Stimulated activated CD4-positive, alpha-beta T cell treated with anti-CD3 and anti-CD28 coated beads, Interleukin-1b, Interleukin-23, amount 100 ng/mL, for 4 hours (primary cell): ENCODE results near the gene ZSCAN9.

Source experiments
- DNase-seq, 2 donors: peaks; one replicate each; pipeline ENCODE4 v3.0.0-alpha.2; 2020; ENCODE audit warnings: low read depth in 2 of 2

ZSCAN9 gene

DNA sequence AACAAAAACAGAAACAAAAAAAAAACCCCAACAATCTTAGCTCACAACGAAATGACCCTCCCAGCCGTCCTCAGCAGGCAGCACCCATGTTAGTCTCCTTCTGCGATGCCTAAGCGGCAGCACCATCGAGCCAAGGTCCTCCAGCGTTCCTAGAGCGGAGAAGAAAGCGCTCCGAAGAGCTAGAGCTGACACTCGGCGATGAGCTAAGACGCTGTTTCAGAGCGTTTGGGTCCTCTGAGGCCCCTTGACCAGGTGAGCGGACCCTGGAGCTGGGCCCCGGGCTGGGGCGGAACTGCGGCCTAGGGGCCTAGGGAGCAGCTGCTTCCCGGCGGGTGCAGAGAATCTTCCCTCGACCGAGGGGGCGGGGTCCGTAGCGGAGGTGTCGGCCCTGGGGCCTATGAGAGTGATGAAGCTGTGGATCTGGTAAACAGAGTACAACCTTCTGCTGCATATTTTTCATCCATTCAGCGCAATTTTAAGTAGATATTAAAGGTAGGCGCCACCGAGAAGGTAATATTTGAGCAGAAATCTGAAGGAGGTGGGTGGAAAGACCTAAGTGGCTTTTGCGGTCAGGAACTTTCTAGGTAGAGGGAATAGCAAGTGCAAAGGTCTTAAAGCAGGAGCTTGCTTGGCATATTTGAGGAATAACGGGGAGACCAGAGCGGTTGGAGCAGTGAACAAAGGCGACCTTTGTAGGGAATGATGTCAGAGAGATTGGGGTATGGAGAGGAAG, 42.1 kb downstream of the ZSCAN9 start, which contains the start of gene ZSCAN26:
Gene ZSCAN26 (plus strand): TSS at position 182 of the 733 bp plus-strand sequence. CDS start 4,777 bp downstream, outside the sequence.
- DNase-seq, result peak; percentile 78 to 84

GRCh38 chr6:28267695-28268059, 42.6 kb downstream of the ZSCAN9 start:
- no peak for DNase-seq

DNA sequence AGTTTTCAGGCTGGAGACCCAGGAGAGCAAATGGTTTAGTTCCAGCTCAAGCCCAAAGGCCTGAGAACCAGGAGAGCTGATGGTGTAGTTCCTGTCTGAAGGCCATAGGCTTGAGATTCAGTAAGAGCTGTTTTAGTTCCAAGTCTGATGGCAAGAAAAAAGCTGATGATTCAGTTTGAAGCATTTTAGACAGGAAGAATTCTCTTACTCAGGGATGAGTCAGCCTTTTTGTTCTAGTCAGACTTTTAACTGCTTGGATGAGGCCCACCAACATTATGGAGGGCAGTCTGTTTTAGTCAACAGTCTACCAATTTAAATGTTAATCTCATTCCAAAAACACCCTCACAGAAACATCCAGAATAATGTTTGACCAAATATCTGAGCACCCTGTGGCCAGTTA, 44.4 kb downstream of the ZSCAN9 start:
- DNase-seq, result no peak

GRCh38 chr6:28274888-28275287, 49.8 kb downstream of the ZSCAN9 start:
- no peak for DNase-seq

GRCh38 chr6:28277746-28278145, 52.7 kb downstream of the ZSCAN9 start:
- DNase-seq, result no peak

GRCh38 chr6:28280595-28281287, 55.7 kb downstream of the ZSCAN9 start:
- no peak for DNase-seq

DNA sequence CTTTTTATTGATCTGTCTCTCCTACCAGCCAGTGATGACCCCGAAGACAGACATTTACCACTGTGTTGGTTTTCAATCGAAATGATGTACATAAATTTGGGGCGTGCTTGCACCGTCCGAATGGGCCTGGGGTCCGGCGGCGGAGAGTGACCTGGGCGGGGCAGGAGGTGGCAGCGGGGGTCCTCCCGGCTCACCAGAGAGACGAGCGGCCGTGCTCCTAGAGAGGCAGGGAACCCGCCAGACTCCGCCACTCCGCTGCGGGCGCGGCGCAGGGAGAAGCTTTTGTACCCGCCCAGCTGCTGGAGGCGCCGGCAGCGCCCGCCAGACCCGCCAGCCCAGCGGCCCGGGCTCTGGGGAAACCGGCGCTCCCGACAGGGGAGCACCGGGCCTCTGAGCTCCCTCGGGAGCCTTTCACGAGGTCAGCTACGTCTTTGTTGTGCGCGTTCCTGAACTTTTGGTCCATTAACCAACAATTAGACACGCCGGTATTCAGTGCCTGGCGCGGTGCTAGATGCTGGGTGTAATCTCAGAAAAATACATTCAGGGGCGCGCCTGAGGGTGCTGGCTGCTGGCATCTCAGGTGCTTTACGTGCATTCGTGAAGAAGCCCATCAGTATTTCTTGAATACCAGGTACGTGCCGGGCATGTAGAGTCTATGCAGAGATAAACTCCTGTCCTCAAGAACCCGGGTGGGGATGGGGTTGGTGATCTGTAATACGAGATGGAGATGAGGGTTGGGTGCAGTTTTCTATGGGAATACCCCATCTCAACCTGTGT, 56.4 kb downstream of the ZSCAN9 start, which contains the start of gene PGBD1:
Gene PGBD1 (plus strand): TSS at position 285 of the 777 bp plus-strand sequence. CDS start 2,242 bp downstream, outside the sequence.
- DNase-seq, result peak; percentile 12 to 47

DNA sequence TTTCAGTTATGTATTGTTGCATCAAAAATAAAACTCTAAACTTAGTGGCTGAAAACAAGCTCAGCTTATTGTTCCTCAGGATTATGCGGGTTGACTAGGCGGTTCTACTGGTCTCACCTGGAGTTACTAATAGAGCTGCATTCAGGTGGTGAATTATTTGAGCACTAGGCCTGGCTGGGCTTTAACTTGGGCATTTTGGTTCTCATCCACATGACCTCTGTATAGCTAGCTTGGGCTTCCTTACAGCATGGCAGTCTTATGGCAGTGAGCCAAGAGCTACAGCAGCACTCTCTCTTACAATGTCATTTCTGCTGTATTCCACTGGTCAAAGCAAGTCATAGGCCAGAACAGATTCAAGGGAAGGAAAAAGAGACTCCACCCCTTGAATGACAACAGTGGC, 57.9 kb downstream of the ZSCAN9 start:
- DNase-seq, result no peak
